HEK293 (cell line): Measurements from ENCODE around the gene ALG3.

ENCODE experiments used
- AEBP2 ChIP-seq: fragments of 450-650 bp; formaldehyde crosslinking; IDR thresholded peaks from 2 replicates; pipeline ENCODE4 v1.5.1; 2016; ENCODE audit warnings: missing biosample characterization, missing genetic modification characterization, borderline replicate concordance
- CTCF ChIP-seq: fragments of 450-650 bp; formaldehyde crosslinking; IDR thresholded peaks from 2 replicates; pipeline ENCODE4 v1.5.1; 2016; ENCODE audit warnings: missing biosample characterization, missing genetic modification characterization
- FEZF1 ChIP-seq: fragments of 450-650 bp; formaldehyde crosslinking; IDR thresholded peaks from 2 replicates; pipeline ENCODE4 v1.5.1; 2016; ENCODE audit warnings: missing biosample characterization, missing genetic modification characterization
- PBX3 ChIP-seq: sonication (generic); formaldehyde crosslinking; IDR thresholded peaks from 2 replicates; pipeline ENCODE4 v1.8.1; 2022; ENCODE audit warnings: mild to moderate bottlenecking, moderate library complexity, missing genetic modification reagents
- ZBTB21 ChIP-seq: fragments of 450-650 bp; formaldehyde crosslinking; IDR thresholded peaks from 2 replicates; pipeline ENCODE4 v1.5.1; 2017; ENCODE audit warnings: missing biosample characterization, missing genetic modification characterization
- ZBTB26 ChIP-seq: fragments of 450-650 bp; formaldehyde crosslinking; optimal IDR thresholded peaks from 2 replicates; pipeline ENCODE3; 2016; ENCODE audit warnings: missing biosample characterization, mild to moderate bottlenecking, missing genetic modification characterization
- ZBTB49 ChIP-seq: fragments of 450-650 bp; formaldehyde crosslinking; IDR thresholded peaks from 2 replicates; pipeline ENCODE4 v1.5.1; 2016; ENCODE audit warnings: missing biosample characterization, missing genetic modification characterization, low read depth
- ZNF2 ChIP-seq: fragments of 450-650 bp; formaldehyde crosslinking; IDR thresholded peaks from 2 replicates; pipeline ENCODE4 v1.5.1; 2016; ENCODE audit warnings: missing biosample characterization, missing genetic modification characterization
- ZNF341 ChIP-seq: fragments of 450-650 bp; formaldehyde crosslinking; IDR thresholded peaks from 2 replicates; pipeline ENCODE4; 2016; ENCODE audit warnings: low read depth, missing biosample characterization, missing genetic modification characterization
- ZNF571 ChIP-seq: fragments of 450-650 bp; formaldehyde crosslinking; IDR thresholded peaks from 2 replicates; pipeline ENCODE4 v1.5.0; 2017; ENCODE audit warnings: missing biosample characterization, missing genetic modification characterization
- ZNF660 ChIP-seq: fragments of 450-650 bp; IDR thresholded peaks from 2 replicates; pipeline ENCODE4 v1.5.1; 2018; ENCODE audit warnings: missing biosample characterization, mild to moderate bottlenecking, missing genetic modification characterization

- no peak for TF ChIP-seq ZNF571 (tag by site-specific recombination)
- no peak for TF ChIP-seq ZBTB21 (tag by site-specific recombination)
- no peak for TF ChIP-seq CTCF
- no peak for TF ChIP-seq PBX3 (CRISPR knock-in tag)
- TF ChIP-seq ZNF660 = no peak
- TF ChIP-seq ZBTB26 (tag by site-specific recombination) = no peak
- no peak for TF ChIP-seq ZNF2 (tag by site-specific recombination)
- TF ChIP-seq ZBTB49 (tag by site-specific recombination) = no peak
- TF ChIP-seq FEZF1 (tag by site-specific recombination) = no peak
- no peak for TF ChIP-seq ZNF341
- no peak for TF ChIP-seq AEBP2
Observed at GRCh38 chr3:184237807-184238206, 11.0 kb downstream of the ALG3 start.
